GM10266 (cell line): ENCODE measurements around the gene PBX2.
"Not testable (repeated sequence)": the region's sequence is repeated elsewhere in the genome, so short reads cannot be mapped to it uniquely, and the experiment has no call there.

ENCODE experiments used
- DNase-seq: peaks from one replicate; pipeline ENCODE4 v3.0.0; 2012; ENCODE audit errors: extremely low spot score
- TF ChIP-seq, protein P1 (sequence below): IDR thresholded peaks from 2 replicates; pipeline ENCODE4 v1.5.1; 2012; ENCODE audit warnings: mild to moderate bottlenecking, low read depth; ENCODE audit not compliant: control insufficient read depth, insufficient read depth; ENCODE audit errors: missing control alignments

The PBX2 gene

DNA sequence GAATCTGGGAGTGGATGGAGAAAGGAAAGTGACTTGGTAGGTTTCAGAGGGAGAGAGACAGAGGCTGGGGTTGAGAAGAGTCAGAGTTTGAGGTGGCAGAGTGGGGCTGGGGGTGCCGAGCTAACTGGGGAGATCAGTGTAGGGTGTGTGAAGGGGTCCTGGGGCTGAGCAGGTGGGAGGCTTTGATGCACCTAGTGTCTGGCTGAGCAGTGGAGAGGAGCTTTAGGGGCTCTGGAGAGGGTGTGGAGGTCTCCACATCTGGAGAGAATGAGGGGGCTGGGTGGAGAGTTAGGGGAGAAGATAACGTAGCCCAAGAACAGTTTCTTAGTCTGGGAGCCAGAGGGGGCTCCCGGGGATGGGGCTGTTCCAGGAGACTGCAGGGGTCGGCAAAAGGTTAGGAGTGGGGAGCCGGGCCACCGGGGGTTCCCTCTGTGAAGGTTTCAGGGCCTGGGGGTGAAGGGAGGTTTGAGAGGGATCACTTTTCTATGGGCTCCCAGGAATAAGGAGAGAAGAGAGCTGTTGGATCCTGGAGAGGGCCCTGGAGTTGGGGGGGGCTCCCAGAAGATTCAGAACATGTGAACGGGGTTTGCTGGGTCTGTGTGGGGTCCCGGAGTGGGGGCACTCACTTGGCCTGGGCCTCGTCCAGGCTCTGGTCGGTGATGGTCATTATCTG, 797 bp downstream of the PBX2 start:
- no peak for DNase-seq
- TF ChIP-seq, protein P1, sequence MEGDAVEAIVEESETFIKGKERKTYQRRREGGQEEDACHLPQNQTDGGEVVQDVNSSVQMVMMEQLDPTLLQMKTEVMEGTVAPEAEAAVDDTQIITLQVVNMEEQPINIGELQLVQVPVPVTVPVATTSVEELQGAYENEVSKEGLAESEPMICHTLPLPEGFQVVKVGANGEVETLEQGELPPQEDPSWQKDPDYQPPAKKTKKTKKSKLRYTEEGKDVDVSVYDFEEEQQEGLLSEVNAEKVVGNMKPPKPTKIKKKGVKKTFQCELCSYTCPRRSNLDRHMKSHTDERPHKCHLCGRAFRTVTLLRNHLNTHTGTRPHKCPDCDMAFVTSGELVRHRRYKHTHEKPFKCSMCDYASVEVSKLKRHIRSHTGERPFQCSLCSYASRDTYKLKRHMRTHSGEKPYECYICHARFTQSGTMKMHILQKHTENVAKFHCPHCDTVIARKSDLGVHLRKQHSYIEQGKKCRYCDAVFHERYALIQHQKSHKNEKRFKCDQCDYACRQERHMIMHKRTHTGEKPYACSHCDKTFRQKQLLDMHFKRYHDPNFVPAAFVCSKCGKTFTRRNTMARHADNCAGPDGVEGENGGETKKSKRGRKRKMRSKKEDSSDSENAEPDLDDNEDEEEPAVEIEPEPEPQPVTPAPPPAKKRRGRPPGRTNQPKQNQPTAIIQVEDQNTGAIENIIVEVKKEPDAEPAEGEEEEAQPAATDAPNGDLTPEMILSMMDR, result no peak

DNA sequence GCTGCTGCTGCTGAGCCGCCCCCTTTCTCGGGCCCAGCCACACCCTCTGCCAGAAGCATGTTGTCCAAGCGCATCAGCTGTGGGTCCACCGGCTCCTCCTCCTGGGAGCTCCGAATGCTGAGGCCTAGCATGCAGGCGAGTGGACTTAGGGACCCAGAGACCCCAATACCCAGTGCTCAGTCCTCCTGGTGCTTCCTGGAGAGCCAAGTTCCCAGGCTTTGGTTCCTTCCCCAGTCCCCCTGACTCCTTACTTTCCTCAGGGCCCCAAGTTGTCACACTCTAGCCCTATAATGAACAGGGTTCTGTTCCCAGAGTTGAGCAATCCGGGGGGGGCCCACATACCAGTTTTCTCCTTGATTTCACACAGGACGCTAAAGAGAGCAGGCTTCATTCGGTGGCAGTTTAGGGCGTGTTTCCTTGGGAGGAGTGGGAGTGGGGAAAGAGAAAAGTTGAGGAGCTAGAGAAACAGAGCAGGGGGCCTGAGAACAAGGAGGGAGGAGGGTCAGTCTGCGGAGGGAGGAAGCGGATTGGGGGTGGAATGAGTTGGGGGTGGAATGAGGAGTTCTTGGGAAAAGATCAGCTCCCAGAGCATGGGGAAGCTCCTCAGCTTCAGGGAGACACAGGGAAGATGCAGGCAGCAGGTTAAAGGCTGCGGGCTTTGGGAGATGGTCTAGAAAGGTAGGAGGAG, 1.5 kb downstream of the PBX2 start:
- TF ChIP-seq, protein P1, result no peak
- DNase-seq, result no peak

DNA sequence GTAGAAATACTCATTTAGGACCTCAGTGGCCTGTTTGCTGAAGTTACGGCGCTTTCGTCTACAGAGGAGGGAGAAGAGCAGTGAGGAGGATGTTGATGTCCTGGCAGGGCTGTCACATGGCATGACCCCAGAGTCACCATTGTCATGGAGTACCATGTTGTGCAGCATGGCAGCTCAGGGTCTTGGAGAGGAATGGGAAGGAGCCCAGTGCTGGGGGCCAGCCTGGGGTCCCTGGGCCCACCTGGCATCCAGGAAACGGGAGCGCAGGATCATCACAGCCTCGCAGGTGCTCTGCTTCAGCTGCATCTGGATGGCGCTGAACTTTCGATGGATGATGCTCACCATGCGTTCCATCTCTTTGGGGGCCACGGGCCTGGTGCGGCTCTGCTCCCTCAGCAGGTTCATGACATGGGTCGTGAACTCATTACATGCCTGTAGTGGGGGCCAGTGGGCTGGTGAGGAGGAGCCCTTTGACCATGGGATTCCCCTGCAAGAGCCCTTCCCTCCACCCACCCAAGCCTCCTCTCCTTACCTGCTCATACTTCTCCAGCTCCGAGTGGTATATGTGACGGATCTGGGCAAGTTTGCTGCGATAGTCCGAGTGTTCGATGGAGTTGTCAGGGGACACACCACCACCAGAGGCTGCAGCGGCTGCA, 2.1 kb downstream of the PBX2 start:
- DNase-seq, result not testable (repeated sequence)

DNA sequence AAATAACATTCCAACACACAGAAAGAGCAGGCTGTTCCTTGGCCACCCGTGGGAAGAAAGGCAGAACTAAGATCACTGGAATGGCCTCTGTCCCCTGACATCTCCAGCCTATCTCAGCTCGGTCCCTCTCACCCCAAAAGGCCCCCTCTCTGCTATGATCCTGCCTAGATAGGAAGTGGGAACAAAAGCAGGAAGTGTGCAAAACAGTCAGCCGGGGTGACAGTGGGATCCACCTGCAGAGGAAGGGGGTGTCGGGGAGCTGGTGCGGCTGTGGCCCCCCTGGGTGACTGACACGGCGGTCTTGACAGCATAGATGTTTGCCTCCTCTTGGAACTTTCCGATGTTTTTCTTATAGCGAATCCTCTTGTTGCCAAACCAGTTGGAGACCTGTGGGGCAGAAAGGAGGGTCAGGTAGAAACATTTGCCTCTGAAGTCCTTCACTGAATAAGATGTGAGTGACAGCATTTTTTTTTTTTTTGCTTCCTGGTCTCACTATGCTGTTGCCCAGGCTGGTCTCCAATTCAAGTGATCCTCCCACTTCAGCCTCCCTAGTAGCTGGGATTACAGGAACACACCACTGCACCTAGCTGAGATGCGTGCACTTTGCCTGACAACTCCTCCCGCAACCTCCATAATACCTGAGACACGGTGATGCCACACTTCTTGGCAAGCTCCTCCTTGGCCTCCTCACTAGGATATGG, 2.8 kb downstream of the PBX2 start:
- TF ChIP-seq, protein P1, result no peak
- DNase-seq, result no peak

DNA sequence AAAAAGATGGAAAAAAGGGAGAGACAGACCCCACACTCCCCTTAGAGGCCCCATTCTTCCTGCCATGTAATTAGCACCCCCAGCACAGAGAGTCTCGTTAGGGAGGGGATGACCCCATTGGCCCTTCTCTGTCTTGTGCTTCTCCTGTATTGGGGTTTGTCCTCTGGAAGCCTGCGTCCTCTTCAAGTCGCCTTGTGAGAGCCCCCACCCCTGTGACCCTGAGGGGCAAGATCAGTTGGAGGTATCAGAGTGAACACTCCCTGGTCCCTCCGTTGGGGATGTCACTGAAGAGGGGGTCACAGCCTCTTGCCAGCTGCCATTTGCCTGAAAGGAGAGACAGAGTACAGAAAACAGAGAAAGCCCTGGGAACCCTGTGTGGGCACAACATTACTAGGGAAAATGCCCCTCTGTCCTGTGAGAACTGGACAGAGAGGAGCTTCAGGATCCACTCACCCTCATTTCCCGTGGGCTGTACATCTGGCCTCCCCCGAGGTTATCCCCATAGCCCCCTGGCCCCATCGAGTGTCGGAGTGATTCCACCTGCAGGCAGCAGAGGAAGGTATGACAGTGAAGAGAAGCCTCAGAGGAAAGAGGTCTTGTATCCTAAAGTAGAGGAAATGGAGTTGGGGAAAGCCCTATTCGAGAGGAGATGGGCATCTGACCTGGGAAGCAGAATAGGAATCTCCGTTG, 3.7 kb downstream of the PBX2 start:
- DNase-seq, result not testable (repeated sequence)

DNA sequence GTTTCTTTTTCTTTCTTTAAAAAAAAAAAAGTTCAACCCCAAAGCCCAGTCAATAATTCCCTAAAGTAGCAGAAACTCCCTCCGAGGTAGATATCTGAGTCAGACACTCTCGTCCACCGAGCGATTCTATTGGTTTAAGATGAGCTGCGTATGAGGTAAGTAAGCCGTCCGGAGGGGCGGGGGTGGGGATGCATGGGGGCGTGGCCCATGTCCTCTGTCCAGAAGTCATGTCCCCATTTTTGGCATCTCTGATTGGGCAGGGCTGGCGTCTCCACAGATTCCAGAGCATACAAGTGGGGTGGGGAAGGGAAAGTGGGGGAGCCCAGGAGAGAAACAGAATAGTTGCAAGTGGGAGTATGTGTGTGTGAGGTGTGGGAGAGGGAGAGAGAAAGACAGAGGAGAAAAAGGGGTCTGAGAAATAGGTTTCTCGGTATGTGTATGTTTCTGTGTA, 4.3 kb downstream of the PBX2 start:
- not testable (repeated sequence) for DNase-seq

DNA sequence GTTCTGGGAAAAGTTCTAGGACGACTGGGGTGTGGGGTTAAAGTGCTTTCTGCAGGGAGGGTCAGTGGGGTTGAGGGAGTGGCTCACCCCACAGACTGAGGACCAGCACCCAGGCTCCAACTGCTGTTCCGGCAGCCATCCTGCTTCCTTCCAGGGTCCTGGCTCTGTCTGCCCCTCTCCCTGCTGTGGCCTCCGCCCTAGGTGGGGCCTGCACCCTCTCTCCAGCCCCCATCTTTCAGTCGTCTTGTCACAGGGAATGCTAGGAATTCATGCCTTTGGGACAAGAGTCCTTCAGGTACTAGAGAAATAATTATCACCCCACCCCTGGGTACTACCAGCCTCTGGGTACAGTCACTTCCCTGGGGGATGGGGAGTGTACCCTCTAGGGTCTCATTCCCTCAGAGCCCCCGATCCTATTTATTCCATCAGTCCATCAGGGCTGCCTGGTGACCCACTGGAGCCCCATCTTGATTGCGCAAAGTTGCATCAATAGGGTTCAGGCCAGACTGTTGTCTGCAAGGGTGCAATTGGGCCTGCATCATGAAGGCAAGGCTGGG, 5.8 kb downstream of the PBX2 start, which contains the start of gene AGER:
TSS of gene AGER (minus strand) at position 170 of the 557 bp plus-strand sequence. CDS start at position 139, 31 bp downstream.
- TF ChIP-seq, protein P1, result no peak
- DNase-seq, result no peak

DNA sequence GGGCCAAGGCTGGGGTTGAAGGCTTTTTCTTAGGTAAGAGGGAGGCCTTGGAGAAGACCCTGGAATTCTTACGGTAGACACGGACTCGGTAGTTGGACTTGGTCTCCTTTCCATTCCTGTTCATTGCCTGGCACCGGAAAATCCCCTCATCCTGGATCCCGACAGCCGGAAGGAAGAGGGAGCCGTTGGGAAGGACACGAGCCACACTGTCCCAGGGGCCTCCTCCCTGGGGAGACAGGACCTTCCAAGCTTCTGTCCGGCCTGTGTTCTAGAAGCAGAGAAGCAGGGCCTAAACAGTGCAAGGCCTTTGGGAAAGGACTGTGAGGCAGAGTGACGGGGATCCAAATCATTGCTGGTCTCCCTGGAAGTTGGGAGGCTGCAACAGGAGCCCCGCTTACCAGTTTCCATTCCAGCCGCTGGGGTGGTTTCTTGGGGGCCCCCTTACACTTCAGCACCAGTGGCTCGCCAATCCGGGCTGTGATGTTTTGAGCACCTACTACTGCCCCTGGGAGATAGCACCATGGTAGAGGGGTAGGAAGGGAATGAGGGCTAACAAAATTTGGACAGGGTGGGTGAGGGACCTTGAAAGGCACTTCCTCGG, 6.4 kb downstream of the PBX2 start:
- no peak for DNase-seq

More for the DNA sequence above, 6.4 kb downstream of the PBX2 start:
- TF ChIP-seq, protein P1, result no peak
